GM18909 (cell line): Measurements from ENCODE around the gene IRF3.
"Not testable (repeated sequence)": the region's sequence is repeated elsewhere in the genome, so short reads cannot be mapped to it uniquely, and the experiment has no call there.

Experiments used
- ATAC-seq: cut with Tn5 transposase; IDR thresholded peaks from one replicate; pipeline ENCODE4 v1.9.1; 2021; ENCODE audit warnings: mild to moderate bottlenecking; ENCODE audit not compliant: unreplicated experiment, poor library complexity

IRF3 gene

GRCh38 chr19:49631610-49632192 lies 34.0 kb downstream of the IRF3 start:
- ATAC-seq, result no peak

GRCh38 chr19:49631014-49631588 lies 34.6 kb downstream of the IRF3 start:
- no peak for ATAC-seq

GRCh38 chr19:49629659-49630058 lies 36.0 kb downstream of the IRF3 start:
- ATAC-seq, result no peak

- ATAC-seq, result no peak
These were observed 39.4 kb downstream of the IRF3 start for GRCh38 chr19:49626226-49626625.

GRCh38 chr19:49624967-49625910 lies 40.4 kb downstream of the IRF3 start:
- no peak for ATAC-seq

GRCh38 chr19:49617860-49618259 lies 47.8 kb downstream of the IRF3 start:
- ATAC-seq, result not testable (repeated sequence)

- no peak for ATAC-seq
These were observed 48.7 kb downstream of the IRF3 start for GRCh38 chr19:49616945-49617344.

- no peak for ATAC-seq
These were observed 49.1 kb downstream of the IRF3 start for GRCh38 chr19:49616532-49616931.

- no peak for ATAC-seq
These were observed 49.8 kb downstream of the IRF3 start for GRCh38 chr19:49615861-49616260.

GRCh38 chr19:49614096-49614833 lies 51.4 kb downstream of the IRF3 start:
- ATAC-seq, result no peak

- no peak for ATAC-seq
These were observed 52.3 kb downstream of the IRF3 start for GRCh38 chr19:49613374-49613773.
